HG03571 (cell line): ENCODE results near the gene TRIM43.
"Not testable (repeated sequence)": the region's sequence is repeated elsewhere in the genome, so short reads cannot be mapped to it uniquely, and the experiment has no call there.

Experiments used
- ATAC-seq: cut with Tn5 transposase; IDR thresholded peaks from one replicate; pipeline ENCODE4 v1.9.1; 2021; ENCODE audit not compliant: unreplicated experiment

TRIM43 gene

GRCh38 chr2:95591701-95592100 lies at the start of gene TRIM43:
TSS of gene TRIM43 (plus strand) at chr2:95592001. CDS start at chr2:95594024, 2,023 bp downstream.
- not testable (repeated sequence) for ATAC-seq

GRCh38 chr2:95551055-95551568 lies 40.7 kb upstream of the TRIM43 start:
- no peak for ATAC-seq

GRCh38 chr2:95552911-95553310 lies 38.9 kb upstream of the TRIM43 start:
- no peak for ATAC-seq

- no peak for ATAC-seq
Observed at GRCh38 chr2:95569170-95569569, 22.6 kb upstream of the TRIM43 start.

- ATAC-seq: no peak
Observed at GRCh38 chr2:95573866-95574265, 17.9 kb upstream of the TRIM43 start.

- no peak for ATAC-seq
Observed at GRCh38 chr2:95574506-95574905, 17.3 kb upstream of the TRIM43 start.

GRCh38 chr2:95575857-95576256 lies 15.9 kb upstream of the TRIM43 start:
- no peak for ATAC-seq

GRCh38 chr2:95578539-95578938 lies 13.3 kb upstream of the TRIM43 start:
- no peak for ATAC-seq

GRCh38 chr2:95583545-95583944 lies 8.3 kb upstream of the TRIM43 start:
- not testable (repeated sequence) for ATAC-seq

- not testable (repeated sequence) for ATAC-seq
Observed at GRCh38 chr2:95584321-95584720, 7.5 kb upstream of the TRIM43 start.

- not testable (repeated sequence) for ATAC-seq
Observed at GRCh38 chr2:95589777-95590536, 1.8 kb upstream of the TRIM43 start.

GRCh38 chr2:95592973-95593372 lies 1.2 kb downstream of the TRIM43 start:
- not testable (repeated sequence) for ATAC-seq

- ATAC-seq: not testable (repeated sequence)
Observed at GRCh38 chr2:95595012-95595411, 3.2 kb downstream of the TRIM43 start.

- ATAC-seq: not testable (repeated sequence)
Observed at GRCh38 chr2:95601301-95601700, 9.5 kb downstream of the TRIM43 start.

- not testable (repeated sequence) for ATAC-seq
Observed at GRCh38 chr2:95602146-95602545, 10.3 kb downstream of the TRIM43 start.

- ATAC-seq: not testable (repeated sequence)
Observed at GRCh38 chr2:95608356-95608755, 16.6 kb downstream of the TRIM43 start.

GRCh38 chr2:95609764-95610163 lies 18.0 kb downstream of the TRIM43 start:
- not testable (repeated sequence) for ATAC-seq

GRCh38 chr2:95613048-95613447 lies 21.2 kb downstream of the TRIM43 start:
- ATAC-seq: not testable (repeated sequence)

GRCh38 chr2:95622728-95623127 lies 30.9 kb downstream of the TRIM43 start:
- not testable (repeated sequence) for ATAC-seq

GRCh38 chr2:95630987-95631386 lies 39.2 kb downstream of the TRIM43 start:
- ATAC-seq: not testable (repeated sequence)

- ATAC-seq: not testable (repeated sequence)
Observed at GRCh38 chr2:95633626-95634259, 41.9 kb downstream of the TRIM43 start.
